IPS DF 6.9 (cell line): ENCODE data around the gene CST9.
"Not testable (repeated sequence)": the region's sequence is repeated elsewhere in the genome, so short reads cannot be mapped to it uniquely, and the experiment has no call there.

Experiments
- DNase-seq: peaks from one replicate; pipeline ENCODE4 v3.0.0-alpha.2; 2013; ENCODE audit warnings: low read depth, low spot score
- H3K27ac ChIP-seq: one replicate; pipeline ENCODE4 v1.5.1; 2013; ENCODE audit warnings: low read length, control low read depth
- H3K27me3 ChIP-seq: 2 replicates; pipeline ENCODE4 v1.6.1; 2013; ENCODE audit warnings: mild to moderate bottlenecking, low read length; ENCODE audit not compliant: control insufficient read depth, insufficient read depth
- H3K36me3 ChIP-seq: 2 replicates; pipeline ENCODE4 v1.6.1; 2013; ENCODE audit warnings: low read length; ENCODE audit not compliant: control insufficient read depth, insufficient read depth
- H3K4me1 ChIP-seq: 2 replicates; pipeline ENCODE4 v1.6.1; 2013; ENCODE audit warnings: low read length; ENCODE audit not compliant: control insufficient read depth, insufficient read depth
- H3K4me3 ChIP-seq: 2 replicates; pipeline ENCODE4 v1.5.1; 2013; ENCODE audit warnings: mild to moderate bottlenecking, low read length
- H3K9me3 ChIP-seq: 2 replicates; pipeline ENCODE4 v1.6.1; 2013; ENCODE audit warnings: low read length, inconsistent platforms; ENCODE audit not compliant: control insufficient read depth, insufficient read depth
- WGBS: extraction: QIAGEN DNeasy Blood & Tissue Kit; methylation state at CpG from one replicate; pipeline ENCODE4 v1.1.7; 2013; ENCODE audit warnings: mixed read lengths, missing lambda C conversion rate; ENCODE audit not compliant: insufficient read length, insufficient coverage; 5-methylcytosine and 5-hydroxymethylcytosine counted together

CST9 gene

GRCh38 chr20:23623666-23624323 is 18.1 kb upstream of the CST9 start:
- Histone ChIP-seq H3K9me3 (no peaks in the 10 kb centered on the region), H3K27ac (no peak overlapping the region), H3K4me3 (no peak overlapping the region), H3K27me3 (no peaks in the 10 kb centered on the region), H3K36me3 (no peaks in the 10 kb centered on the region), H3K4me1 (0 out of 2 replicates have a peak, but pooled peaks cover 2% of the 10 kb centered on the region)
- no peak for DNase-seq
- no CpG with 5 or more reads among the region's 4 CpGs for WGBS

GRCh38 chr20:23622839-23623343 is 17.2 kb upstream of the CST9 start:
- no peak for DNase-seq
- Histone ChIP-seq H3K9me3 (no peaks in the 10 kb centered on the region), H3K27ac (no peak overlapping the region), H3K4me1 (0 out of 2 replicates have a peak, but pooled peaks cover 2% of the 10 kb centered on the region), H3K4me3 (no peak overlapping the region), H3K27me3 (no peaks in the 10 kb centered on the region), H3K36me3 (no peaks in the 10 kb centered on the region)
- no CpG with 5 or more reads among the region's 4 CpGs for WGBS

GRCh38 chr20:23622401-23622800 is 16.7 kb upstream of the CST9 start:
- not testable (repeated sequence) for H3K4me3 ChIP-seq, H3K36me3 ChIP-seq, H3K4me1 ChIP-seq, H3K9me3 ChIP-seq, DNase-seq, H3K27me3 ChIP-seq, H3K27ac ChIP-seq
- no CpG with 5 or more reads among the region's 3 CpGs for WGBS

GRCh38 chr20:23620670-23621386 is 15.1 kb upstream of the CST9 start:
- H3K4me1 ChIP-seq, H3K4me3 ChIP-seq, H3K9me3 ChIP-seq, H3K36me3 ChIP-seq, H3K27me3 ChIP-seq, H3K27ac ChIP-seq, DNase-seq: not testable (repeated sequence)
- no CpG with 5 or more reads among the region's 11 CpGs for WGBS

GRCh38 chr20:23614163-23614562 is 8.4 kb upstream of the CST9 start:
- no peak overlapping the region for H3K27ac ChIP-seq
- no peak for DNase-seq

GRCh38 chr20:23613676-23614075 is 8.0 kb upstream of the CST9 start:
- no peak for DNase-seq

More at GRCh38 chr20:23614163-23614562, 8.4 kb upstream of the CST9 start:
- Histone ChIP-seq H3K36me3 (no peaks in the 10 kb centered on the region), H3K27me3 (no peaks in the 10 kb centered on the region), H3K9me3 (no peaks in the 10 kb centered on the region), H3K4me3 (no peak overlapping the region), H3K4me1 (no peaks in the 10 kb centered on the region; the same call in 1 of the 2 replicates)
- no CpG with 5 or more reads among the region's 5 CpGs for WGBS

GRCh38 chr20:23612396-23612795 is 6.7 kb upstream of the CST9 start:
- H3K27me3 ChIP-seq, result no peaks in the 10 kb centered on the region
- no peak for DNase-seq
- peaks cover 2% of the 10 kb centered on the region; the same call in 1 of the 2 replicates for H3K4me1 ChIP-seq
- no peaks in the 10 kb centered on the region for H3K9me3 ChIP-seq
- no peak overlapping the region for H3K4me3 ChIP-seq
- H3K36me3 ChIP-seq, result no peaks in the 10 kb centered on the region
- no CpG with 5 or more reads among the region's 2 CpGs for WGBS
- H3K27ac ChIP-seq, result no peak overlapping the region

More at GRCh38 chr20:23613676-23614075, 8.0 kb upstream of the CST9 start:
- H3K27me3 ChIP-seq, result no peaks in the 10 kb centered on the region
- H3K4me3 ChIP-seq, result no peak overlapping the region
- H3K27ac ChIP-seq, result no peak overlapping the region
- peaks cover 2% of the 10 kb centered on the region; the same call in 1 of the 2 replicates for H3K4me1 ChIP-seq
- no peaks in the 10 kb centered on the region for H3K36me3 ChIP-seq
- H3K9me3 ChIP-seq, result no peaks in the 10 kb centered on the region

GRCh38 chr20:23609486-23610109 is 3.9 kb upstream of the CST9 start:
- H3K27me3 ChIP-seq, result no peaks in the 10 kb centered on the region
- H3K4me3 ChIP-seq, result no peak overlapping the region
- H3K4me1 ChIP-seq, result peaks cover 2% of the 10 kb centered on the region; the same call in 1 of the 2 replicates
- H3K27ac ChIP-seq, result no peak overlapping the region
- DNase-seq, result no peak
- H3K36me3 ChIP-seq, result no peaks in the 10 kb centered on the region
- no CpG with 5 or more reads among the region's 5 CpGs for WGBS
- H3K9me3 ChIP-seq, result no peaks in the 10 kb centered on the region

- no peaks in the 10 kb centered on the region for H3K36me3 ChIP-seq
- H3K4me3 ChIP-seq, result no peak overlapping the region
- WGBS, result no CpG with 5 or more reads among the region's 18 CpGs
- no peak overlapping the region for H3K27ac ChIP-seq
- no peaks in the 10 kb centered on the region for H3K27me3 ChIP-seq
- no peak for DNase-seq
- peaks cover 2% of the 10 kb centered on the region; the same call in 1 of the 2 replicates for H3K4me1 ChIP-seq
- no peaks in the 10 kb centered on the region for H3K9me3 ChIP-seq
Measured at GRCh38 chr20:23608251-23608846, 2.6 kb upstream of the CST9 start.
